HG03280 (cell line): Measurements from ENCODE around the gene LCLAT1.

Experiments
- ATAC-seq: cut with Tn5 transposase; IDR thresholded peaks from one replicate; pipeline ENCODE4 v1.9.1; 2021; ENCODE audit warnings: mild to moderate bottlenecking, moderate library complexity; ENCODE audit not compliant: unreplicated experiment

The LCLAT1 gene

GRCh38 chr2:30689496-30690125, 242.6 kb downstream of the LCLAT1 start:
- no peak for ATAC-seq

- ATAC-seq = no peak
Measured at GRCh38 chr2:30690126-30690561, 243.1 kb downstream of the LCLAT1 start.

- no peak for ATAC-seq
Measured at GRCh38 chr2:30691091-30691947, 244.3 kb downstream of the LCLAT1 start.

GRCh38 chr2:30691948-30692828, 245.1 kb downstream of the LCLAT1 start:
- no peak for ATAC-seq

- no peak for ATAC-seq
Measured at GRCh38 chr2:30692829-30693275, 245.8 kb downstream of the LCLAT1 start.
